ENCODE data around the gene SLX4.

The SLX4 gene

DNA sequence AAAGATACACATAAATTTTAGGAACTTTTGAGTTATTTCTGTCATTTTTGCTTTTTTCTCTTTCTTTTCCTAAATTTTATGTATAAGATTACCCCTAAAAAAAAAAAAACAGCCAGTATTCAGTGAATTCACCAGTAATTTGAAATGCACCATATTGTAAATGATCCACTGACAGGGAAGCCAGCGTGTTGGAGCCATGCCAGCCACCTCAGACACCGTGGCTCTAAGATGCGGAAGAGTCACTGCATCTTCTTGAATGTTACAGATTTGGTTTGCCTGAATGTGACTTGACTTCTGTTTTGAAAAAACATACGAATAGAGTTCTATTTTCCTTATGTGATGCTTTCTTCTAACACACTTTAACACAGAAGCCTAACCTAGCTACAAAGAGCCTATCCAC lies 73.2 kb downstream of the SLX4 start:
- ATAC-seq = no peak

DNA sequence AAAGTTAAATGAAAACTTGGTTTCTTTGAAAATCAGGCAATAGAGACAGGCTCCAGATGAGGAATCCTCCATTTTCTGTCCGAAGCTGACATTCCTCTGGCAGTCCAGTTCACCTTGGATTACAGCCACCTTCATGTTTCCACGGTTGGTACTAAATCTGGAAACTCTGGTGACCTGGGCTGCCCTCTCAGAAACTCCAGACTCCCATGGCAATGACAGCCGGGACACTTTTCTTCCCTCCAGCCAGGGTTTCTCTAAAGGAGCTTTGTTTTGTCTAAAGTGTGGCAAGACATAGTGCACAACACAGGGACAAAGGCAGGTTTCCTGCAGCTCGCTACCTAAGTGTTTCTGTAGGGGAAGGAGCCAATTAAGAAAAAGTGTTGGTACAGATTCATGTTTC lies 74.6 kb downstream of the SLX4 start:
- no peak for ATAC-seq
- TF ChIP-seq, protein P1, sequence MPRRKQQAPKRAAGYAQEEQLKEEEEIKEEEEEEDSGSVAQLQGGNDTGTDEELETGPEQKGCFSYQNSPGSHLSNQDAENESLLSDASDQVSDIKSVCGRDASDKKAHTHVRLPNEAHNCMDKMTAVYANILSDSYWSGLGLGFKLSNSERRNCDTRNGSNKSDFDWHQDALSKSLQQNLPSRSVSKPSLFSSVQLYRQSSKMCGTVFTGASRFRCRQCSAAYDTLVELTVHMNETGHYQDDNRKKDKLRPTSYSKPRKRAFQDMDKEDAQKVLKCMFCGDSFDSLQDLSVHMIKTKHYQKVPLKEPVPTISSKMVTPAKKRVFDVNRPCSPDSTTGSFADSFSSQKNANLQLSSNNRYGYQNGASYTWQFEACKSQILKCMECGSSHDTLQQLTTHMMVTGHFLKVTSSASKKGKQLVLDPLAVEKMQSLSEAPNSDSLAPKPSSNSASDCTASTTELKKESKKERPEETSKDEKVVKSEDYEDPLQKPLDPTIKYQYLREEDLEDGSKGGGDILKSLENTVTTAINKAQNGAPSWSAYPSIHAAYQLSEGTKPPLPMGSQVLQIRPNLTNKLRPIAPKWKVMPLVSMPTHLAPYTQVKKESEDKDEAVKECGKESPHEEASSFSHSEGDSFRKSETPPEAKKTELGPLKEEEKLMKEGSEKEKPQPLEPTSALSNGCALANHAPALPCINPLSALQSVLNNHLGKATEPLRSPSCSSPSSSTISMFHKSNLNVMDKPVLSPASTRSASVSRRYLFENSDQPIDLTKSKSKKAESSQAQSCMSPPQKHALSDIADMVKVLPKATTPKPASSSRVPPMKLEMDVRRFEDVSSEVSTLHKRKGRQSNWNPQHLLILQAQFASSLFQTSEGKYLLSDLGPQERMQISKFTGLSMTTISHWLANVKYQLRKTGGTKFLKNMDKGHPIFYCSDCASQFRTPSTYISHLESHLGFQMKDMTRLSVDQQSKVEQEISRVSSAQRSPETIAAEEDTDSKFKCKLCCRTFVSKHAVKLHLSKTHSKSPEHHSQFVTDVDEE (CRISPR knock-in tag; IDR thresholded peaks at IDR 0.05) = no peak
- TF ChIP-seq TCF4 (CRISPR knock-in tag; IDR thresholded peaks at IDR 0.05; ENCODE audit: borderline replicate concordance) = no peak
- TF ChIP-seq ZC3H10 (CRISPR knock-in tag; IDR thresholded peaks at IDR 0.05) = no peak
- no peak for TF ChIP-seq OSR1 (CRISPR knock-in tag; IDR thresholded peaks at IDR 0.05)
- TF ChIP-seq, protein P2, sequence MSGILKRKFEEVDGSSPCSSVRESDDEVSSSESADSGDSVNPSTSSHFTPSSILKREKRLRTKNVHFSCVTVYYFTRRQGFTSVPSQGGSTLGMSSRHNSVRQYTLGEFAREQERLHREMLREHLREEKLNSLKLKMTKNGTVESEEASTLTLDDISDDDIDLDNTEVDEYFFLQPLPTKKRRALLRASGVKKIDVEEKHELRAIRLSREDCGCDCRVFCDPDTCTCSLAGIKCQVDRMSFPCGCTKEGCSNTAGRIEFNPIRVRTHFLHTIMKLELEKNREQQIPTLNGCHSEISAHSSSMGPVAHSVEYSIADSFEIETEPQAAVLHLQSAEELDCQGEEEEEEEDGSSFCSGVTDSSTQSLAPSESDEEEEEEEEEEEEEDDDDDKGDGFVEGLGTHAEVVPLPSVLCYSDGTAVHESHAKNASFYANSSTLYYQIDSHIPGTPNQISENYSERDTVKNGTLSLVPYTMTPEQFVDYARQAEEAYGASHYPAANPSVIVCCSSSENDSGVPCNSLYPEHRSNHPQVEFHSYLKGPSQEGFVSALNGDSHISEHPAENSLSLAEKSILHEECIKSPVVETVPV (CRISPR knock-in tag; IDR thresholded peaks at IDR 0.05) = no peak
- TF ChIP-seq, protein P3, sequence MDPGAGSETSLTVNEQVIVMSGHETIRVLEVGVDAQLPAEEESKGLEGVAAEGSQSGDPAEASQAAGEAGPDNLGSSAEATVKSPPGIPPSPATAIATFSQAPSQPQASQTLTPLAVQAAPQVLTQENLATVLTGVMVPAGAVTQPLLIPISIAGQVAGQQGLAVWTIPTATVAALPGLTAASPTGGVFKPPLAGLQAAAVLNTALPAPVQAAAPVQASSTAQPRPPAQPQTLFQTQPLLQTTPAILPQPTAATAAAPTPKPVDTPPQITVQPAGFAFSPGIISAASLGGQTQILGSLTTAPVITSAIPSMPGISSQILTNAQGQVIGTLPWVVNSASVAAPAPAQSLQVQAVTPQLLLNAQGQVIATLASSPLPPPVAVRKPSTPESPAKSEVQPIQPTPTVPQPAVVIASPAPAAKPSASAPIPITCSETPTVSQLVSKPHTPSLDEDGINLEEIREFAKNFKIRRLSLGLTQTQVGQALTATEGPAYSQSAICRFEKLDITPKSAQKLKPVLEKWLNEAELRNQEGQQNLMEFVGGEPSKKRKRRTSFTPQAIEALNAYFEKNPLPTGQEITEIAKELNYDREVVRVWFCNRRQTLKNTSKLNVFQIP (CRISPR knock-in tag; IDR thresholded peaks at IDR 0.05; ENCODE audit: borderline replicate concordance, low read depth) = no peak
- no peak for TF ChIP-seq RARB (CRISPR knock-in tag; IDR thresholded peaks at IDR 0.05)
- TF ChIP-seq ZFP30 (CRISPR knock-in tag; IDR thresholded peaks at IDR 0.05) = no peak
- TF ChIP-seq, protein P4, sequence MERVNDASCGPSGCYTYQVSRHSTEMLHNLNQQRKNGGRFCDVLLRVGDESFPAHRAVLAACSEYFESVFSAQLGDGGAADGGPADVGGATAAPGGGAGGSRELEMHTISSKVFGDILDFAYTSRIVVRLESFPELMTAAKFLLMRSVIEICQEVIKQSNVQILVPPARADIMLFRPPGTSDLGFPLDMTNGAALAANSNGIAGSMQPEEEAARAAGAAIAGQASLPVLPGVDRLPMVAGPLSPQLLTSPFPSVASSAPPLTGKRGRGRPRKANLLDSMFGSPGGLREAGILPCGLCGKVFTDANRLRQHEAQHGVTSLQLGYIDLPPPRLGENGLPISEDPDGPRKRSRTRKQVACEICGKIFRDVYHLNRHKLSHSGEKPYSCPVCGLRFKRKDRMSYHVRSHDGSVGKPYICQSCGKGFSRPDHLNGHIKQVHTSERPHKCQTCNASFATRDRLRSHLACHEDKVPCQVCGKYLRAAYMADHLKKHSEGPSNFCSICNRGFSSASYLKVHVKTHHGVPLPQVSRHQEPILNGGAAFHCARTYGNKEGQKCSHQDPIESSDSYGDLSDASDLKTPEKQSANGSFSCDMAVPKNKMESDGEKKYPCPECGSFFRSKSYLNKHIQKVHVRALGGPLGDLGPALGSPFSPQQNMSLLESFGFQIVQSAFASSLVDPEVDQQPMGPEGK (CRISPR knock-in tag; IDR thresholded peaks at IDR 0.05; ENCODE audit: borderline replicate concordance) = no peak
- no peak for TF ChIP-seq ZFP3 (CRISPR knock-in tag; IDR thresholded peaks at IDR 0.05)
- TF ChIP-seq, protein P5, sequence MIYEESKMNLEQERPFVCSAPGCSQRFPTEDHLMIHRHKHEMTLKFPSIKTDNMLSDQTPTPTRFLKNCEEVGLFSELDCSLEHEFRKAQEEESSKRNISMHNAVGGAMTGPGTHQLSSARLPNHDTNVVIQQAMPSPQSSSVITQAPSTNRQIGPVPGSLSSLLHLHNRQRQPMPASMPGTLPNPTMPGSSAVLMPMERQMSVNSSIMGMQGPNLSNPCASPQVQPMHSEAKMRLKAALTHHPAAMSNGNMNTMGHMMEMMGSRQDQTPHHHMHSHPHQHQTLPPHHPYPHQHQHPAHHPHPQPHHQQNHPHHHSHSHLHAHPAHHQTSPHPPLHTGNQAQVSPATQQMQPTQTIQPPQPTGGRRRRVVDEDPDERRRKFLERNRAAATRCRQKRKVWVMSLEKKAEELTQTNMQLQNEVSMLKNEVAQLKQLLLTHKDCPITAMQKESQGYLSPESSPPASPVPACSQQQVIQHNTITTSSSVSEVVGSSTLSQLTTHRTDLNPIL (CRISPR knock-in tag; IDR thresholded peaks at IDR 0.05; ENCODE audit: low read depth) = no peak
- no peak for TF ChIP-seq ISL1 (CRISPR knock-in tag; IDR thresholded peaks at IDR 0.05)
- no peak for TF ChIP-seq GLIS3 (CRISPR knock-in tag; IDR thresholded peaks at IDR 0.05)
- no peak for TF ChIP-seq TOX (CRISPR knock-in tag; IDR thresholded peaks at IDR 0.05; ENCODE audit: borderline replicate concordance)
- TF ChIP-seq ARNTL (CRISPR knock-in tag; IDR thresholded peaks at IDR 0.05; ENCODE audit: borderline replicate concordance, low read depth) = no peak

More for the DNA sequence above, 73.2 kb downstream of the SLX4 start:
- TF ChIP-seq ISL1 (CRISPR knock-in tag; IDR thresholded peaks at IDR 0.05) (no peak), SNAI2 (CRISPR knock-in tag; IDR thresholded peaks at IDR 0.05) (no peak), ARNTL (CRISPR knock-in tag; IDR thresholded peaks at IDR 0.05; ENCODE audit: borderline replicate concordance, low read depth) (no peak), PPARA (CRISPR knock-in tag; IDR thresholded peaks at IDR 0.05; ENCODE audit: borderline replicate concordance) (no peak), CSDC2 (CRISPR knock-in tag; IDR thresholded peaks at IDR 0.05) (no peak), GLIS3 (CRISPR knock-in tag; IDR thresholded peaks at IDR 0.05) (no peak), TCF4 (CRISPR knock-in tag; IDR thresholded peaks at IDR 0.05; ENCODE audit: borderline replicate concordance) (no peak), BACH2 (CRISPR knock-in tag; IDR thresholded peaks at IDR 0.05; ENCODE audit: borderline replicate concordance) (no peak), ZNF565 (CRISPR knock-in tag; conservative IDR thresholded peaks at IDR 0.05; ENCODE audit: low read depth) (no peak), ZFP3 (CRISPR knock-in tag; IDR thresholded peaks at IDR 0.05) (no peak), ZNF70 (CRISPR knock-in tag; IDR thresholded peaks at IDR 0.05) (no peak), ZNF8 (CRISPR knock-in tag; IDR thresholded peaks at IDR 0.05) (no peak)
- TF ChIP-seq, protein P2 (CRISPR knock-in tag; IDR thresholded peaks at IDR 0.05) = no peak
- TF ChIP-seq, protein P3 (CRISPR knock-in tag; IDR thresholded peaks at IDR 0.05; ENCODE audit: borderline replicate concordance, low read depth) = no peak
- TF ChIP-seq, protein P4 (CRISPR knock-in tag; IDR thresholded peaks at IDR 0.05; ENCODE audit: borderline replicate concordance) = no peak
- TF ChIP-seq, protein P5 (CRISPR knock-in tag; IDR thresholded peaks at IDR 0.05; ENCODE audit: low read depth) = no peak
